ENCODE results near the gene C9orf78. TPM values are rescaled to one million over a fixed set of nuclear protein-coding genes. Genes with fewer than 3 reads are reported as not detected.

C9orf78 gene
- polyA plus RNA-seq: 47.5 TPM
- long read RNA-seq, donor 1, transcript C9orf78-201 (9 exons, 1,795 nt): major isoform, 19 of 19 reads
- long read RNA-seq, donor 1, partial matches to known transcripts: 0 of 19 reads
- long read RNA-seq, donor 1, other reads (novel, unspliced or antisense): 0 of 19 reads
- long read RNA-seq, donor 2, transcript C9orf78-201 (9 exons, 1,795 nt): major isoform, 24 of 36 reads
- long read RNA-seq, donor 2, partial matches to known transcripts: 12 of 36 reads
- long read RNA-seq, donor 2, other reads (novel, unspliced or antisense): 0 of 36 reads
- long read RNA-seq, donor 3: 0 reads
- long read RNA-seq, donor 4, partial matches to known transcripts: 0 of 4 reads
- long read RNA-seq, donor 4, other reads (novel, unspliced or antisense): 0 of 4 reads
- long read RNA-seq, donor 5, transcript C9orf78-201 (9 exons, 1,795 nt): major isoform, 15 of 15 reads
- long read RNA-seq, donor 5, partial matches to known transcripts: 0 of 15 reads
- long read RNA-seq, donor 5, other reads (novel, unspliced or antisense): 0 of 15 reads
- long read RNA-seq, donor 6, transcript C9orf78-201 (9 exons, 1,795 nt): major isoform, 16 of 22 reads
- long read RNA-seq, donor 6, partial matches to known transcripts: 6 of 22 reads
- long read RNA-seq, donor 6, other reads (novel, unspliced or antisense): 0 of 22 reads
- long read RNA-seq, donor 7, transcript C9orf78-201 (9 exons, 1,795 nt): major isoform, 12 of 12 reads
- long read RNA-seq, donor 7, partial matches to known transcripts: 0 of 12 reads
- long read RNA-seq, donor 7, other reads (novel, unspliced or antisense): 0 of 12 reads
- long read RNA-seq, donor 8, transcript C9orf78-201 (9 exons, 1,795 nt): major isoform, 23 of 43 reads
- long read RNA-seq, donor 8, partial matches to known transcripts: 13 of 43 reads
- long read RNA-seq, donor 8, other reads (novel, unspliced or antisense): 7 of 43 reads
- long read RNA-seq, donor 9, transcript C9orf78-201 (9 exons, 1,795 nt): major isoform, 20 of 39 reads
- long read RNA-seq, donor 9, partial matches to known transcripts: 18 of 39 reads
- long read RNA-seq, donor 9, other reads (novel, unspliced or antisense): 0 of 39 reads
- long read RNA-seq, donor 10, transcript C9orf78-201 (9 exons, 1,795 nt): major isoform, 24 of 29 reads
- long read RNA-seq, donor 10, partial matches to known transcripts: 5 of 29 reads
- long read RNA-seq, donor 10, other reads (novel, unspliced or antisense): 0 of 29 reads
- long read RNA-seq, donor 11, transcript C9orf78-201 (9 exons, 1,795 nt): major isoform, 22 of 27 reads
- long read RNA-seq, donor 11, partial matches to known transcripts: 5 of 27 reads
- long read RNA-seq, donor 11, other reads (novel, unspliced or antisense): 0 of 27 reads

GRCh38 chr9:129835128-129835859, at the start of gene C9orf78, which contains the start of gene USP20:
TSS of gene C9orf78 (minus strand) at chr9:129835275. CDS start at chr9:129835221, 54 bp downstream.
TSS of gene USP20 (plus strand) at chr9:129835458. CDS start at chr9:129852556, 17,098 bp downstream.
- peaks cover 25% of the 10 kb centered on the region for H3K36me3 ChIP-seq (ENCODE audit: control insufficient read depth, insufficient read depth, low read length)
- H3K4me3 ChIP-seq (ENCODE audit: low read length): peak within 1 kb of the TSS; percentile 94
- no peaks in the 10 kb centered on the region for H3K9me3 ChIP-seq (ENCODE audit: control insufficient read depth, low read depth, low read length)
- no peaks in the 10 kb centered on the region for H3K27me3 ChIP-seq (ENCODE audit: control insufficient read depth, insufficient read depth, low read length)
- WGBS (ENCODE audit: insufficient coverage, low lambda C conversion rate): no CpG with 5 or more reads among the region's 81 CpGs
- DNase-seq: peak; percentile 97 to 98
- H3K4me1 ChIP-seq (ENCODE audit: control insufficient read depth, insufficient read depth, low read length): peaks cover 4% of the 10 kb centered on the region
- H3K27ac ChIP-seq (ENCODE audit: low read length): peak within 1 kb of the TSS; percentile 55

GRCh38 chr9:129884220-129885017, 49.3 kb upstream of the C9orf78 start:
- no peaks in the 10 kb centered on the region for H3K27me3 ChIP-seq (ENCODE audit: control insufficient read depth, insufficient read depth, low read length)
- peaks cover 29% of the 10 kb centered on the region for H3K36me3 ChIP-seq (ENCODE audit: control insufficient read depth, insufficient read depth, low read length)
- H3K4me3 ChIP-seq (ENCODE audit: low read length): peak overlapping the region; percentile 36
- H3K4me1 ChIP-seq (ENCODE audit: control insufficient read depth, insufficient read depth, low read length): peaks cover 23% of the 10 kb centered on the region
- H3K9me3 ChIP-seq (ENCODE audit: control insufficient read depth, low read depth, low read length): no peaks in the 10 kb centered on the region
- peak; percentile 90 to 94 for DNase-seq
- peak overlapping the region; percentile 39 for H3K27ac ChIP-seq (ENCODE audit: low read length)
- 29% methylated on average over 1 of the region's 24 CpGs for WGBS (ENCODE audit: insufficient coverage, low lambda C conversion rate)

DNA sequence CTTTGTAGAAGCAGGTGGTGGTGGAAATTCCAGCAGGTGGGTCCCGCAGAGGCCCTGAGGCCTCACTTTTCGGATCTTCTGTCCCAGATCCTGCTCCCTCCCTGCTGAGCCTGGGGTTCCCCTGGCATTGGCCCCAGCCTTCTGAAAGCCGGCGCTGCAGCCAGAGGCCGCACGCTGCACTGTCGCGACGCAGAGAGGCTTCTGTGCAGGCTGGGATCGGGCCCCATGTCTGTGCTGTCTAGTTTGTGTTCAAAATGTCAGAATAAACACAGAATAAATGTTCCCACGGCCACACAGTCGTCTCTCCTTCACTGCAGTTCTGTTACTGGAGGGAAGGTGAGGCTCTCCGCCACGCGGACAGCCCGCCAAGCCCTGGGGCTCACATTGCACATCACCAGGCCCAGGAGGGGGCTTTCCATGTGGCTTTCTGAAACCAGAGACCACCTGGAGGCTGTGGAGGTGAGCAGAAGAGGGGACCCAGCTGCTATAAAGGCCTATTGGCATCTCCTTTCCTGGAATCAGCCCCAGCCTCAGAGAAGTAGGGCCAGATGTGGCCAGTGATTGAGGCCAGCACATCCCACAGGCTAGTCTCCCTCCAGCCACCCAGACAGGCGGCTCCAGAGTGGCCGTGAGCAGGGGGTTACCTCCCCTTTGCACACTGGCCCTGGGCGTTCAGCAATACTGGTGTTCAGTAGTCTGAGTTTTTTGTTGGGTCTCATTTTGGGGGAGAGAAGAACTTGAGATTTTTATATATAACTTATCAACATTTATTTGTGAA, 46.7 kb upstream of the C9orf78 start:
- Histone ChIP-seq H3K27ac (ENCODE audit: low read length) (no peak overlapping the region), H3K4me1 (ENCODE audit: control insufficient read depth, insufficient read depth, low read length) (peaks cover 23% of the 10 kb centered on the region), H3K36me3 (ENCODE audit: control insufficient read depth, insufficient read depth, low read length) (peaks cover 33% of the 10 kb centered on the region), H3K9me3 (ENCODE audit: control insufficient read depth, low read depth, low read length) (no peaks in the 10 kb centered on the region), H3K4me3 (ENCODE audit: low read length) (no peak overlapping the region), H3K27me3 (ENCODE audit: control insufficient read depth, insufficient read depth, low read length) (no peaks in the 10 kb centered on the region)
- no CpG with 5 or more reads among the region's 19 CpGs for WGBS (ENCODE audit: insufficient coverage, low lambda C conversion rate)
- DNase-seq: no peak

- no peaks in the 10 kb centered on the region for H3K9me3 ChIP-seq (ENCODE audit: control insufficient read depth, low read depth, low read length)
- no peak overlapping the region for H3K27ac ChIP-seq (ENCODE audit: low read length)
- H3K36me3 ChIP-seq (ENCODE audit: control insufficient read depth, insufficient read depth, low read length): peaks cover 37% of the 10 kb centered on the region
- DNase-seq: no peak
- no CpG with 5 or more reads among the region's 28 CpGs for WGBS (ENCODE audit: insufficient coverage, low lambda C conversion rate)
- H3K4me3 ChIP-seq (ENCODE audit: low read length): no peak overlapping the region
- no peaks in the 10 kb centered on the region for H3K27me3 ChIP-seq (ENCODE audit: control insufficient read depth, insufficient read depth, low read length)
- peaks cover 19% of the 10 kb centered on the region for H3K4me1 ChIP-seq (ENCODE audit: control insufficient read depth, insufficient read depth, low read length)
Observed at GRCh38 chr9:129880654-129881546, 45.8 kb upstream of the C9orf78 start.

DNA sequence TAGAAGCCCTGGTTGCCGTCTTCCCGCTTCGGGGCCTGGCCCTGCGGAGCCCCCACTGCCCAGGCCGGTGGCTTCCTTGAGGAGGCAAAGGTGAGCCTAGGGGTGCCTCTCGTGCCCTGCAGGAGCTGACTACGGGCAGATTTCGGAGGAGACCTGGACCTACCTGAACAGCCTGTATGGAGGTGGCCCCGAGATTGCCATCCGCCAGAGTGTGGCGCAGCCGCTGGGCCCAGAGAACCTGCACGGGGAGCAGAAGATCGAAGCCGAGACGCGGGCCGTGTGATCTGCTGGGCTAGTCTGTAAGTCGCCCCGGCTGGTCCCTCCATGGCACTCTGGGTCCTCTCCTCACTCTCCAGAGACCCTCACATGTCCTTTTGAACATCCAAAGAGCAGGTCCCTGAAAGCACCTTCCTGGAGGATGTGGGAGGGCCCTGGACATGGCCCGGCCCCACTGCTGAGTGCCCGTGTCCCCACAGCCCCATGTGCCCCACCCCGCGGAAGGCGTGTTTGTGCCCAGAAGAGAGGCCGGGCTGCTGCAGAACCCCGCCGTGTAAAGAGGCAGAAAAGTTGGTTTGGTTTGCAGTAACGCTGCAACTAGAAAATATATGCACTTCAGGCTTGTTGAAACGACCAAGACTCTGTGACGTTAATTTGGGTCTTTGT, 45.0 kb upstream of the C9orf78 start:
- H3K27me3 ChIP-seq (ENCODE audit: control insufficient read depth, insufficient read depth, low read length): no peaks in the 10 kb centered on the region
- H3K4me1 ChIP-seq (ENCODE audit: control insufficient read depth, insufficient read depth, low read length): peaks cover 13% of the 10 kb centered on the region
- H3K4me3 ChIP-seq (ENCODE audit: low read length): no peak overlapping the region
- H3K27ac ChIP-seq (ENCODE audit: low read length): no peak overlapping the region
- H3K9me3 ChIP-seq (ENCODE audit: control insufficient read depth, low read depth, low read length): no peaks in the 10 kb centered on the region
- WGBS (ENCODE audit: insufficient coverage, low lambda C conversion rate): no CpG with 5 or more reads among the region's 31 CpGs
- H3K36me3 ChIP-seq (ENCODE audit: control insufficient read depth, insufficient read depth, low read length): peaks cover 45% of the 10 kb centered on the region
- DNase-seq: no peak

DNA sequence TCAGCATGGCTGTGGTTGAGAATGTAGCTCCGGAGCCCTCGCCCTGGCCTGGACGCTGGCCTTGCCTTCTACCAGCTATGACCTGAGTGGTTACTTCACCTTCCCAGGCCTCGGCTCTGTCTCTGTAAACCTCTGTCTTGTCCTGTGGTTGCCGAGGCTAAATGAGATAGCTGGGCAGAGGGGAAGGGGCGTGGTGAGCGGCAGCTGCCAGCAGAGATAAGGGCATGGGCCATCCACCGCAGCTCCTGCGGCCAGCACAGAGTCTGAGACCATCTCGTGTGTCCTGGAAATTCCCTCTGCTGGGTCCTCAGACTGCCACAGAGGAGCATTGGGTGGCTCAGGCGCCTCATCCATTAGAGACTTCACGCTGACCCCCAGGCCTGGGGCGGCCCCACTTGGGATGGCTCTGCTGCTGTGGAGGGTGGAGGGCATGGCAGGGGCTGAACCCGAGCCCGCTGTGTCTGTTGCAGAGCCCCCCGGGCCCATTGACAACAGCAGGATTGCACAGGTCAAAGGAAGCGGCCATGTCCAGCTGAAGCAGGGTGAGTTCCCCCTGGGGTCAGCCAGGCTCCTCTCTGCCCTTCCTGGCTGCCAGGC, 44.1 kb upstream of the C9orf78 start:
- Histone ChIP-seq H3K4me3 (ENCODE audit: low read length) (no peak overlapping the region), H3K27me3 (ENCODE audit: control insufficient read depth, insufficient read depth, low read length) (no peaks in the 10 kb centered on the region), H3K36me3 (ENCODE audit: control insufficient read depth, insufficient read depth, low read length) (peaks cover 54% of the 10 kb centered on the region), H3K27ac (ENCODE audit: low read length) (no peak overlapping the region), H3K4me1 (ENCODE audit: control insufficient read depth, insufficient read depth, low read length) (peaks cover 6% of the 10 kb centered on the region), H3K9me3 (ENCODE audit: control insufficient read depth, low read depth, low read length) (no peaks in the 10 kb centered on the region)
- WGBS (ENCODE audit: insufficient coverage, low lambda C conversion rate): no CpG with 5 or more reads among the region's 17 CpGs
- DNase-seq: no peak

DNA sequence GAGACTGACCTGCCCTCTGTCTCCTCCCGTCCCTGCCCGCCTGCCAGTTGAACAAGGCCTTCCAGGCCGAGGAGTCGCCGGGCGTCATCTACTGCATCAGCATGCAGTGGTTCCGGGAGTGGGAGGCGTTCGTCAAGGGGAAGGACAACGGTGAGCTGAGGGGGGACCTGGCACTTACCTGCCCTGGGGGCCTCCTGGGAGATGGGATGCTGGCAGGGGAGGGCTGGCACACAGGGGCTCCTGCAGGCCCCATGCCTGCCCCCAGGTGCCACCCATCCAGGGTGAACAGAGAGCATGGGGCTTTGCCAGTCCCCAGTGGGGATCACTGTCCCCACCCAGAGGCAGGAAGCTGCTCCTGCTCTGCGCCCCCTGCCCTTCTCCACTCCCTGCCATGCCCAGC, 43.2 kb upstream of the C9orf78 start:
- H3K36me3 ChIP-seq (ENCODE audit: control insufficient read depth, insufficient read depth, low read length): peaks cover 63% of the 10 kb centered on the region
- H3K27ac ChIP-seq (ENCODE audit: low read length): no peak overlapping the region
- H3K9me3 ChIP-seq (ENCODE audit: control insufficient read depth, low read depth, low read length): no peaks in the 10 kb centered on the region
- no peaks in the 10 kb centered on the region for H3K4me1 ChIP-seq (ENCODE audit: control insufficient read depth, insufficient read depth, low read length)
- no peak overlapping the region for H3K4me3 ChIP-seq (ENCODE audit: low read length)
- no CpG with 5 or more reads among the region's 11 CpGs for WGBS (ENCODE audit: insufficient coverage, low lambda C conversion rate)
- DNase-seq: no peak
- no peaks in the 10 kb centered on the region for H3K27me3 ChIP-seq (ENCODE audit: control insufficient read depth, insufficient read depth, low read length)

Measured in large intestine (tissue), 12 donors.